ENCODE results near the gene RBBP5. TPM values are rescaled to one million over a fixed set of nuclear protein-coding genes. Genes with fewer than 3 reads are reported as not detected.

RBBP5 gene
- total RNA-seq, 1 donor from 2014 or later, result 10.1 TPM

DNA sequence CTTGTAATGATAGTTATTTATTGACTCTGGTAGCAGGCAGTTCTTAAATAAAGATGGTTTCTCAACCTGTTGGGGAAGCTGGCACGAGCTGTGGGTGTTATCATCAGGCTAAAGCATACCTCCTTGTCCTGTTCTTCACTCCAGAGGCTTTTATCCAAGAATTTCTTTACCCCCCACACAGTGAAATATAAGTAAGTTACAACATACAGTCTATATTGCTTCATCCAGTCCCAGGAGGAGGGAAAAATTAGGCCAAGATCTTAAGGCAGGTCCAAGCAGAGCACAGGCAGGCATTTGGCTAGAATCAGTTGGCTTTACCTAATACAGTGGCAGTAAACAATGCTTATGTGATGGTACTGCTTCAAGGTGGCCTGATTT lies 43.9 kb downstream of the RBBP5 start:
- intact Hi-C loops (cut with DNase I), result no loop called here
- no peak for DNase-seq (ENCODE audit: low spot score)

DNA sequence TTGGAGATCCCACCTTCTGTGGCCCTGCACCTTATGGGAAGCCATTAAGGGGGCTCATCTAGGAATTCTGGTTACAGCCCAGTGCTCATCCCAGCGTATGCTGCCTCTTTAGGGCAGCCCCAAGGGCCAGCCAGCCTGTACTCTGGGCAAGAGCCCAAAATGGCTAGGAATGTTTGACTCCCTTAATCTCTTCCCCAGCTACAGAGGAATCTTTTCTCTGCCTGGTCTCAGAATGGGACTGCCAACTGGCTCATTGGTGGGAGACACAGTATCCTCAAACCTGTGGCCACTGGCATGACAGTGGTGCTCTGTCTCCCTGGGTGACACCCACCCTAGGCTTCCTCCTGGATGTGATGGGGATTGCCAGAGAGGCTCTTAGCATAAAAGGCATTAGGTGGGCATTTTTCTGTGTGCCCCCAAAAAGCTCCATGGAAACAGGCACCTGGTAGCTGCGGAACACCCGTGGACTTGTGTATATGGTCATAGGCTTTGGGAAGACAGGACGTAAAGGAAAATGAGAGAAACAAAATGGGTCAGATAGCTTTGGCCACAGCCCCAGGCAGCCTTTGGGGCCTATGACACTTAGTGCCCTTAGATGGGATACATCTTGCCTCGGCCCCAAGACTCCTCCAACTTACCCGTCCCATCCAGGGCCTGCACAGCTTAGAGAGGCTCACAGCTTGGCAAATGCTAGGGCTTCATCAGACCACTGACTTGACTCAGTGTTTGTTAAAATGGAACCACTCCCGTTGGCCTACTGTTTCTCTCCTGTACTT lies 44.4 kb downstream of the RBBP5 start:
- no peak for DNase-seq (ENCODE audit: low spot score)
- intact Hi-C loops (cut with DNase I), result no loop called here

DNA sequence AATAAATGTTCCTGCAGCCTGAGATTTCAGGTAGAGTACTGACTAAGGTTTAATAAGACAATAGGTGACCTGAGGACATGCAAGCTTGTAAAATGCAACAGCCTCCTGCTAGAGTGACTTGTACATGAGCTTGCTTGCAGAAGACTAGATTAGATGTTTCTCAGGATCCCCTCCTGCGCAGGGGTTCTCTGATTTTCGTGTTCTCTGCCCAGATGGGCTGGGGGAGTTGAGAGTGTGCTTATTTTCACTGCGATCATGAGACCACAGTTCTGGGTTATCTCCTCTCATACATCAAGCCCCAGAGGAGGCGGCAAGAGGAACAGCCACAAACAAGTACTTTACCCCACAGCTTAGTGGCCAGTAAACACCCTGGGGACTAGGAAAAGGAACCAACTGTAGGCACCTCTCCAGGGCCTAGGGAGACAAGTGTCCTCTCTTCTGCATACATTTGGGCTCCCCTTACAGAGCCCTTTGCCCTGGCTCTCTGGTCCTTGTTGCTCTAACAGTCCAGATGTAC lies 45.5 kb downstream of the RBBP5 start:
- intact Hi-C loops (cut with DNase I), result no loop called here
- DNase-seq (ENCODE audit: low spot score), result no peak

DNA sequence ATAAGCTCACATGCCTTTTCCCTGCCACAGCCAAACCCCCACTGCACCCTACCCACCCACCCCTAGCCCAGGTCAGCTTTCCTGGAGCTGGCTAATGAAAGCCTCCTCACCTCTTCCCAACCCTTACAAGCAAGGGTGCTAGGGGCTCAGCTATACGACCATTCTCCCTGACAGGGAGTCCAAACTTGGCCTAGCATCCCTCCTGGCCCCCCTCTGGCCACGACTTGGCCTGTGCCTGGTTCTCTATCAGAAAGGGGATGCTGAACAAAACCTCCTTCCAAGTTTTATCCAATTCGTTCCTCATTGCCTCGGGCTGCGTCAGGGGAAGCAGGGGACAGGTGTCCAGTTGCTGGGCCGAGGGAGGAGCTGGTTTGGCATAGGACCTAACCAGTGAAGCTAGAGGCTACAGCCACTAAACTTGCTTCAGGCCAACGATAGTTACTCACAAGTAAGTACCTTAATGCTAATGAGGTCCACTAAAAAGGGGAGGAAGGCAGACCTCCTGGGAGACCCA lies 46.1 kb downstream of the RBBP5 start:
- intact Hi-C loops (cut with DNase I), result no loop called here
- DNase-seq (ENCODE audit: low spot score), result no peak

DNA sequence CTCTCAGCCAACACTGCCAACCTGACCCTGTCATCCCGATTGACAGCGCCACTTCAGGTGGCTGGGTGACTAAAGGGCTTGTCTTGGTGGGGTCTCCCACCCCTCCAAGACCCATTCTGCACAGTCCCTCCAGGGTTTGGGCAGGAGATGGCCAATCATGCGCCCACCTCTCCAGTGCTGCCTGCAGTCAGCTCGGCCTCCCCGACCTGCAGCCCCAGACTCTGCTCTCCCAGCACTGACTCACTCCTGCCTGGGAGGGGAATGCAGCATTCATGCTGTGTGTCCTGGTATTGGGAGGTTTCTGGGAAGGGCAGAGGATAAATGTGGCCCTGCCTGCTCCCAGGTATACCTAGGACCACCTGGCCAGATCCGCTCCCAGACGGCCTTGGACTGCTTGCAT lies 47.3 kb downstream of the RBBP5 start:
- intact Hi-C loops (cut with DNase I), result no loop called here
- no peak for DNase-seq (ENCODE audit: low spot score)

- no peak for DNase-seq (ENCODE audit: low spot score)
- intact Hi-C loops (cut with DNase I), result no loop called here
Measured at GRCh38 chr1:205074084-205074483, 47.7 kb downstream of the RBBP5 start.

GRCh38 chr1:205073511-205073910 lies 48.3 kb downstream of the RBBP5 start:
- DNase-seq (ENCODE audit: low spot score), result no peak
- intact Hi-C loops (cut with DNase I), result no loop called here

DNA sequence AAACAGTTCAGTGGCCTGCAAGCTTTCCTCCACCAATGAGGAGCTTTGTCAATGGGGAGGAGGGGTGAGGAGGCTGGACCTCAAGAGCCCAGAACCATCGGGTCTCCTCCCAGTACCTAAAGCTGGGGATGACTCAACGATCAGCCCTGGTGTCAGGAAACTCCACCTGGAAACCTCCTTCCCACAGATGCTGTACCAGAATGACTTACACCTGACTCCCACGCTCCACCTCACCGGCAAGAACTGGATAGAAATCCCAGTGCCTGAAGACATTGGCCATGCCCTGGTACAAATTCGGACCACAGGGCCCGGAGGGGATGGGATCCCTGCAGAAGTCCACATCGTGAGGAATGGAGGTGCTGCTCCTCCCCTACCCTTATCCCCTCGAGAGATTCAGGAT lies 48.9 kb downstream of the RBBP5 start:
- no peak for DNase-seq (ENCODE audit: low spot score)
- intact Hi-C loops (cut with DNase I), result no loop called here

- no peak for DNase-seq (ENCODE audit: low spot score)
- intact Hi-C loops (cut with DNase I), result no loop called here
Measured at GRCh38 chr1:205072286-205072685, 49.5 kb downstream of the RBBP5 start.

DNA sequence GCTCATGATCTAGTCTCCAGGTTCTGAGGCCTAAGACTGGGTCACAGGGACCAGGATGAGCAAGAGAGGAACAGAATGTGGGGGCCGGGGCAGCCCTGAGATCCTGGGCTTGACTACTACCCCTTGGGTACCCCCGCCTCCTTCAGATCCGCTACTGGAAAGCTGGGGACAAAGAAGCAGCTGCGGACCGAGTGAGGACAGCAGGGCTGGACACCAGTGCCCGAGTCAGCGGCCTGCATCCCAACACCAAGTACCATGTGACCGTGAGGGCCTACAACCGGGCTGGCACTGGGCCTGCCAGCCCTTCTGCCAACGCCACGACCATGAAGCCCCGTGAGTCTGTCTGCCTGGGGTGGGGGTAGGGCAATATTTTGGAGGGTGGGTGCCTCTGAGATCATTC lies 50.0 kb downstream of the RBBP5 start:
- intact Hi-C loops (cut with DNase I), result no loop called here
- DNase-seq (ENCODE audit: low spot score), result no peak

DNA sequence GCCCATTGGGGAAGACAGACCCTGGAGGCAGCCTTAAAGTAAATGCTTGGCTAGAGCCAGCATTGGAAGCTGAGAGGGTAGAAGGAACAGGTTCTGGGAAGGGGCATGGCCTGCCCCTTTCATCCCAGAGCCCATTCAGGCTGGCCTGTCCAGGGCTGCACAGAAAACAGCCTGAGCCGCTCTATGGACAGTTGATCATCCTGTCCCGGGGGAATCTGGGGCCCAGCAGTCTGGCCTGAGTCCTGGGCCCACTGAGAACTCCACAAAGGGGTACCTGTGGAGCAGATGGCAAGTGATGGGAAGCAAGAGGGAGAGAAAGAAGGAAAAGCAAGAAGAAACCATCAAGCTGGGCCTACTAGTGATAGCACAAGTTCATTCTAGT lies 50.8 kb downstream of the RBBP5 start:
- no peak for DNase-seq (ENCODE audit: low spot score)
- intact Hi-C loops (cut with DNase I), result no loop called here

GRCh38 chr1:205069371-205070125 lies 52.2 kb downstream of the RBBP5 start:
- intact Hi-C loops (cut with DNase I), result loop anchor here (10.0 kb wide), 1 partner anchor 265 kb away; no protein-coding TSS in a partner anchor

DNA sequence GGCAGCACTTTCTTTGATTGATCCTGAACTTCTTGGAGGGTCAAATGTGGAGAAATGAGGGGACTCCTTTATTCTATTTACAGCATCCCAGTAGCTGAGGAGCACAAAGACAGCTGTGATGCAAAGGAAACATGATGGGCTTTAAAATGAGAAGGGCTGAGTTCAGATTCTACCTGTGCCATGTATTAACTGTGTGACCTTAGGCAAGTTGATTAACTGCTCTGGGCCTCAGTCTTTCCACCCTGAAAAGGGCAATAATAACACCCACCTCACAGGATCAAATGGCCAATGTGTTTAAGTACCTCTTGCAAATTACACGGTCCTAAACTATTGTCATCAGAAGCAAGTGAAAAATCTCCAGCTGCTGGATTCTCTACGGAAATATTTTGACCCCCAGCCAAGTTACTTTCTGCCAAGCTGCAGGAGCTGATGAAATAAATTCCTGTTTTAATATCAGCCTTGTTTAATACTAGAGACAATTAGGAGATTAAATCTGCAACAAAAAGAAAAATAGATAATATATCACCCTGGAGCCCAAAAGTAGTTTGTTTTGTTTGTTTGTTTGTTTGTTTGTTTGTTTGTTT lies 53.2 kb downstream of the RBBP5 start:
- DNase-seq (ENCODE audit: low spot score), result no peak
- intact Hi-C loops (cut with DNase I), result loop anchor here (10.0 kb wide), 1 partner anchor 264 kb away; no protein-coding TSS in a partner anchor

More at GRCh38 chr1:205069371-205070125, 52.2 kb downstream of the RBBP5 start:
- no peak for DNase-seq (ENCODE audit: low spot score)

DNA sequence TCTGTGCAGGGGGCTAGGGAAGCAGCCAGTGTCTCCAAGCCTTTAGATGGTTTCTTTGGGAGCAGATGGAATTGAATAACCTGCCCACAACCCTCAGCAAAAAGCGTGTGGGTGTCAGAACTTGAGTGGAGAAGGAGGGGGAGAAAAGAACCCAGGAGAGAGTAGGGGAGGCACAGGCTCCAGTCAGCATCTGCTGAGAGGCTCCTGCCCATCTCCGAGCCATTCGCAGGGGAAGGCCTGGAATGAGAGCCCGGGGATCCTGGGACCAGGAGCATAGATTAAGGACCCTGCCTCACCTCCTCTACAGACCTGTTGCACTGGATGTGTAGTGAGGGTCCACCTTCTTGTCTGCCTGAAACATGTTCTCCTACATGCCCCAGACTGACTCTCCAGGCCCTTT lies 53.8 kb downstream of the RBBP5 start:
- intact Hi-C loops (cut with DNase I), result loop anchor here (10.0 kb wide), 1 partner anchor 263 kb away; no protein-coding TSS in a partner anchor

GRCh38 chr1:205067031-205067430 lies 54.7 kb downstream of the RBBP5 start:
- no peak for DNase-seq (ENCODE audit: low spot score)
- intact Hi-C loops (cut with DNase I), result loop anchor here (10.0 kb wide), 1 partner anchor 262 kb away; no protein-coding TSS in a partner anchor

More for the DNA sequence above, 53.8 kb downstream of the RBBP5 start:
- DNase-seq (ENCODE audit: low spot score), result no peak

DNA sequence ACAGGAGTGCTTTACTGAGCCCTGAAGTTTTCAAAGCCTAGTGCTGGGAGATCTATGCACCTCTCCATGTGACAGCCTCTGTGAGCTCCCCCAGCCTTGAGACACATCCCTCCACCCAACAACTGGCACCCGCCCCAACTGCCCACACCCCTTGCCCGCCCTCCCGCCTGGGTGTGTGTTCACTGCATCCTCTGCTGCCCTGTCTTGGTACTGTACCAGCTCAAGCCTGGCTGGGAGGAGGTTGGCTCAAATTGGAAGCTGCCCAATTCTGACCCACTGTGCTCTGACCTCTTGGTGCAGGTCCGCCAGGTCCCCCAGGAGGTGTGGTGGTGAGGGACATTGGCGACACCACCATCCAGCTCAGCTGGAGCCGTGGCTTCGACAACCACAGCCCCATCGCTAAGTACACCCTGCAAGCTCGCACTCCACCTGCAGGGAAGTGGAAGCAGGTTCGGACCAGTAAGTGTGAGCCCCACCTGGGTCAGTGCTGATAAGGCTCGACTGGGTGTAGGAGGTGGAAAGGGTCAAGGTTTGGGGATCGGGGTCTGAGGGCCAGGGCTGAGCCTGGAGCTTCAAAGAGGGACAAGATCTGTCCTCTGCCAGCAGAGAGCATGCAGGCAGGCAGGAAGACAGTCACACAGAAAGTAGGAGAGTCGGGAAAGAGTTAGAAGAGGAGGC lies 55.5 kb downstream of the RBBP5 start:
- intact Hi-C loops (cut with DNase I), result loop anchor here (10.0 kb wide), 1 partner anchor 261 kb away; no protein-coding TSS in a partner anchor

GRCh38 chr1:205065666-205066065 lies 56.1 kb downstream of the RBBP5 start:
- no peak for DNase-seq (ENCODE audit: low spot score)
- intact Hi-C loops (cut with DNase I), result loop anchor here (10.0 kb wide), 1 partner anchor 261 kb away; no protein-coding TSS in a partner anchor

More for the DNA sequence above, 55.5 kb downstream of the RBBP5 start:
- peak; percentile 67 for DNase-seq (ENCODE audit: low spot score)

- peak; percentile 33 for DNase-seq (ENCODE audit: low spot score)
- intact Hi-C loops (cut with DNase I), result loop anchor here (10.0 kb wide), 1 partner anchor 260 kb away; no protein-coding TSS in a partner anchor
Measured at GRCh38 chr1:205064741-205065316, 56.9 kb downstream of the RBBP5 start.

DNA sequence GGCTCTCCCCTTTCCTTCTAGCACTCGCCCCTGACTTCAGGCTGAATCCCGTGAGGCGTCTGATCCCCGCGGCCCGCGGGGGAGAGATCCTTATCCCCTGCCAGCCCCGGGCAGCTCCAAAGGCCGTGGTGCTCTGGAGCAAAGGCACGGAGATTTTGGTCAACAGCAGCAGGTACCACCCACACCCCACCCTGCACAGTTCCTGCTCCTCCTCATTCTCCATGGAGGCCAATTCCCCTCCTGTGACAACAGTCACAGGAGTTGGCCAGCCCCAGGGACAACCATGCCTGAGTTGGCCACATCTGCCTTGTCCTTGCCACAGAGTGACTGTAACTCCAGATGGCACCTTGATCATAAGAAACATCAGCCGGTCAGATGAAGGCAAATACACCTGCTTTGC lies 57.5 kb downstream of the RBBP5 start:
- DNase-seq (ENCODE audit: low spot score), result peak; percentile 53
- intact Hi-C loops (cut with DNase I), result loop anchor here (10.0 kb wide), 1 partner anchor 260 kb away; no protein-coding TSS in a partner anchor
